Measurements from ENCODE around the gene TRAK2.
"Not testable (repeated sequence)": the region's sequence is repeated elsewhere in the genome, so short reads cannot be mapped to it uniquely, and the experiment has no call there.

The TRAK2 gene

GRCh38 chr2:201448061-201448460 is 3.2 kb downstream of the TRAK2 start:
- peak; percentile 58 for DNase-seq

- DNase-seq = peak; percentile 29
Measured at GRCh38 chr2:201447086-201447485, 4.2 kb downstream of the TRAK2 start.

GRCh38 chr2:201444746-201445465 is 6.4 kb downstream of the TRAK2 start:
- DNase-seq = no peak

GRCh38 chr2:201441409-201441808 is 9.8 kb downstream of the TRAK2 start:
- DNase-seq = no peak

GRCh38 chr2:201440182-201440581 is 11.1 kb downstream of the TRAK2 start:
- no peak for DNase-seq

- DNase-seq = not testable (repeated sequence)
Measured at GRCh38 chr2:201439336-201439922, 11.8 kb downstream of the TRAK2 start.

GRCh38 chr2:201436141-201436540 is 15.1 kb downstream of the TRAK2 start:
- DNase-seq = no peak

GRCh38 chr2:201433394-201433995 is 17.8 kb downstream of the TRAK2 start:
- no peak for DNase-seq

GRCh38 chr2:201432621-201433393 is 18.5 kb downstream of the TRAK2 start:
- no peak for DNase-seq

- peak; percentile 71 for DNase-seq
Measured at GRCh38 chr2:201432038-201432620, 19.1 kb downstream of the TRAK2 start.

GRCh38 chr2:201430839-201431238 is 20.4 kb downstream of the TRAK2 start:
- no peak for DNase-seq

GRCh38 chr2:201430322-201430721 is 20.9 kb downstream of the TRAK2 start:
- DNase-seq = not testable (repeated sequence)

- DNase-seq = not testable (repeated sequence)
Measured at GRCh38 chr2:201429835-201430234, 21.4 kb downstream of the TRAK2 start.

- DNase-seq = not testable (repeated sequence)
Measured at GRCh38 chr2:201428366-201428765, 22.9 kb downstream of the TRAK2 start.

GRCh38 chr2:201425952-201426351 is 25.3 kb downstream of the TRAK2 start:
- DNase-seq = no peak

- DNase-seq = peak; percentile 73
Measured at GRCh38 chr2:201420442-201421113, 30.7 kb downstream of the TRAK2 start.

GRCh38 chr2:201419986-201420385 is 31.3 kb downstream of the TRAK2 start:
- peak; percentile 18 for DNase-seq

GRCh38 chr2:201419057-201419635 is 32.1 kb downstream of the TRAK2 start:
- peak; percentile 23 for DNase-seq

- peak; percentile 30 for DNase-seq
Measured at GRCh38 chr2:201415149-201415548, 36.1 kb downstream of the TRAK2 start.

GRCh38 chr2:201414099-201415023 is 36.9 kb downstream of the TRAK2 start:
- peak; percentile 68 for DNase-seq

- no peak for DNase-seq
Measured at GRCh38 chr2:201413552-201413951, 37.7 kb downstream of the TRAK2 start.

Measured in activated CD4-positive, alpha-beta T cell treated with anti-CD3 and anti-CD28 coated beads, Interleukin-10, Interleukin-2, amounts not matched to agents 100 ng/mL and 50 ng/mL, durations not matched to agents 16 hours and 8 hours (primary cell).